ENCODE data around the gene ALDH1B1. TPM values are rescaled to one million over a fixed set of nuclear protein-coding genes. Genes with fewer than 3 reads are reported as not detected.

ALDH1B1 gene
- polyA plus RNA-seq, 1 of the 3 experiments (the other 2 are of a cell fraction): 16.5 TPM

DNA sequence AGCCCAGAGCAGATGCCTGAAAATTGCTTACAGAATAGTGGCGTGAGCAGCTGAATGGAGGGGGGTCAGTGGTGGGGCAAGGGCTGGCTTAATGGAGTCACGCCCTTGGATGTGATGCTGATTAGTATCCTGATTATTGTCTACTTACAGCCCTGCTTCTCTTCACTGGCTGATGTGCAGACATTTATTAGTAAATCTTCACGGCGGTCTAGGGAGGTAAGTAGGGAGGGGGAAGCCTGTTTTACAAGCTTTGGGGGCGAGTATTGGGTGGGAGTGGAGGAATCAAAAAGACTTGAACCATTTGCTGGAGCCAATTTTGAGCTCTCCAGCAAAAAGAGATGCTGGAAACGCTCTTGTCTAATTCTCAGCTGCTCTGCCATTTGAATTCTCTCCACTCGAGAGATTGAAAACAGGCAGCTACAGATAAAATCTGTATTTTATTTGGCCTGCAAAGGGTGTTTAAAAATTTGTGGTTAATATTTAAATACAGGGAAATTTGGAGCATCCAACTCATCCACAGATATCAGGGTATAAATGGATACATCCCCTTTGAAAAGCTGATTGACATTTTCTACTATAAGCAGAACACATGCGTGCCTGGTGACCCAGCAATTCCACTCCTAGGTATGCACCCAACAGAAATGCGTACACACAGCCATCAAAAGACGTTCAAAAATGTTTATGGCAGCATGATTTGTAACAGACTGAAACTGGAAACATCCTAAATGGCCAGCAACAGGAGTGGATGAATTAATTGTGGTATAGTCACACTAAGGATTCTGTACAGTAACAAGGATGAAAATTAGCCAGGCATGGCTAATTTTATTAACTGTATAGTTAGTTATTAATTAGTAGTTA, 19.5 kb upstream of the ALDH1B1 start:
- Histone ChIP-seq H3K4me1 (ENCODE audit: control insufficient read depth in 1 of 2, insufficient read depth in 2 of 2, low read depth in 1 of 2, low read length in 1 of 2) (peaks cover 0 to 31% of the 10 kb centered on the region in 2 experiments; a peak in 2 of 4 replicates), H3K79me2 (ENCODE audit: insufficient read depth) (no peaks in the 10 kb centered on the region), H3K9me2 (no peaks in the 10 kb centered on the region), H3K4me2 (no peak overlapping the region), H3K36me3 (replicated peaks in 1 of 2; ENCODE audit: control insufficient read depth in 1 of 2, insufficient read depth in 2 of 2, low read length in 1 of 2) (no peaks in the 10 kb centered on the region), H3K27ac (ENCODE audit: low read depth in 2 of 2, low read length in 1 of 2) (peak overlapping the region in 1 of 2 experiments; percentile 97; a peak in 2 of 4 replicates), H3F3A (replicated peaks; ENCODE audit: insufficient read depth) (no peaks in the 10 kb centered on the region), H3K9me3 (no peaks in the 10 kb centered on the region), H3K27me3 (ENCODE audit: insufficient read depth) (peaks cover 14% of the 10 kb centered on the region; the same call in 1 of the 2 replicates), H4K20me1 (ENCODE audit: insufficient read depth) (no peaks in the 10 kb centered on the region), H3K9ac (no peak overlapping the region), H3K4me3 (ENCODE audit: low read depth in 2 of 2, low read length in 1 of 2) (no peak overlapping the region; a peak in 1 of 4 replicates), H2AFZ (ENCODE audit: low read depth) (no peak overlapping the region)
- ChIA-PET POLR2A (interaction anchor here (0.7 to 1.5 kb wide), 6 partner anchors 28 to 460 kb away, joined by 3 to 4 read pairs (median 3); no protein-coding TSS in a partner anchor), CTCF (interaction anchor here (0.7 to 5.3 kb wide), 14 partner anchors 9 to 460 kb away, joined by 3 to 47 read pairs (median 6); partner anchors contain the start of gene ALDH1B1)
- WGBS (ENCODE audit: low lambda C conversion rate): 35% methylated on average over 10 of the region's 10 CpGs
- TF ChIP-seq EP300 (IDR thresholded peaks at IDR 0.05; ENCODE audit: borderline replicate concordance in 1 of 2, low read depth in 1 of 2, low read length in 1 of 2) (peak in 1 of 2 experiments; percentile 82; a peak in 2 of 4 replicates), TEAD4 (IDR thresholded peaks at IDR 0.05; ENCODE audit: borderline replicate concordance, insufficient read depth) (no peak), NFIC (IDR thresholded peaks at IDR 0.05; ENCODE audit: borderline replicate concordance) (no peak), RCOR1 (IDR thresholded peaks at IDR 0.05; ENCODE audit: low read length) (peak; percentile 74), CHD2 (IDR thresholded peaks at IDR 0.05; ENCODE audit: low read length, partially characterized antibody) (peak; percentile 63), GATA2 (CRISPR knock-in tag; IDR thresholded peaks at IDR 0.05) (peak; percentile 86), MXI1 (IDR thresholded peaks at IDR 0.05; ENCODE audit: low read depth, low read length) (peak; percentile 16; the same call in 1 of the 2 replicates)
- TF ChIP-seq, protein P1, sequence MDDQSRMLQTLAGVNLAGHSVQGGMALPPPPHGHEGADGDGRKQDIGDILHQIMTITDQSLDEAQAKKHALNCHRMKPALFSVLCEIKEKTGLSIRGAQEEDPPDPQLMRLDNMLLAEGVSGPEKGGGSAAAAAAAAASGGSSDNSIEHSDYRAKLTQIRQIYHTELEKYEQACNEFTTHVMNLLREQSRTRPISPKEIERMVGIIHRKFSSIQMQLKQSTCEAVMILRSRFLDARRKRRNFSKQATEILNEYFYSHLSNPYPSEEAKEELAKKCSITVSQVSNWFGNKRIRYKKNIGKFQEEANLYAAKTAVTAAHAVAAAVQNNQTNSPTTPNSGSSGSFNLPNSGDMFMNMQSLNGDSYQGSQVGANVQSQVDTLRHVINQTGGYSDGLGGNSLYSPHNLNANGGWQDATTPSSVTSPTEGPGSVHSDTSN (IDR thresholded peaks at IDR 0.05): 0 out of 2 replicates have a peak, but pooled peaks have one; percentile 3
- peak; percentile 86 for DNase-seq

GRCh38 chr9:38373679-38374078, 18.8 kb upstream of the ALDH1B1 start:
- DNase-seq: no peak
- TF ChIP-seq MEF2A (IDR thresholded peaks at IDR 0.05; ENCODE audit: borderline replicate concordance, low read depth) (no peak), EP300 (IDR thresholded peaks at IDR 0.05; ENCODE audit: borderline replicate concordance in 1 of 2, low read depth in 1 of 2, low read length in 1 of 2) (no peak), TAF1 (IDR thresholded peaks at IDR 0.05; ENCODE audit: borderline replicate concordance, low read depth, low read length) (no peak), ELF1 (IDR thresholded peaks at IDR 0.05) (no peak), FOXM1 (IDR thresholded peaks at IDR 0.05; ENCODE audit: low read depth) (no peak), JUND (IDR thresholded peaks at IDR 0.05) (no peak), NFIC (IDR thresholded peaks at IDR 0.05; ENCODE audit: borderline replicate concordance) (no peak), NRF1 (IDR thresholded peaks at IDR 0.05; ENCODE audit: low read depth, low read length) (no peak), GATA2 (CRISPR knock-in tag; IDR thresholded peaks at IDR 0.05) (no peak), RCOR1 (IDR thresholded peaks at IDR 0.05; ENCODE audit: low read length) (no peak), EZH2phosphoT487 (IDR thresholded peaks at IDR 0.05; ENCODE audit: borderline replicate concordance, low read depth) (no peak), TEAD4 (IDR thresholded peaks at IDR 0.05; ENCODE audit: borderline replicate concordance, insufficient read depth) (no peak), YY1 (IDR thresholded peaks at IDR 0.05; ENCODE audit: low read depth) (no peak), TCF12 (IDR thresholded peaks at IDR 0.05) (no peak), FOXJ3 (CRISPR knock-in tag; IDR thresholded peaks at IDR 0.05) (no peak), ZBTB33 (IDR thresholded peaks at IDR 0.05; ENCODE audit: borderline replicate concordance, low read depth) (no peak), FOSL2 (IDR thresholded peaks at IDR 0.05; ENCODE audit: borderline replicate concordance, low read depth) (no peak), CHD2 (IDR thresholded peaks at IDR 0.05; ENCODE audit: low read length, partially characterized antibody) (no peak)
- TF ChIP-seq, protein P2, sequence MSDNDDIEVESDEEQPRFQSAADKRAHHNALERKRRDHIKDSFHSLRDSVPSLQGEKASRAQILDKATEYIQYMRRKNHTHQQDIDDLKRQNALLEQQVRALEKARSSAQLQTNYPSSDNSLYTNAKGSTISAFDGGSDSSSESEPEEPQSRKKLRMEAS (IDR thresholded peaks at IDR 0.05; ENCODE audit: low read depth): no peak
- Histone ChIP-seq H3K4me3 (ENCODE audit: low read depth in 2 of 2, low read length in 1 of 2) (no peak overlapping the region), H3K36me3 (replicated peaks in 1 of 2; ENCODE audit: control insufficient read depth in 1 of 2, insufficient read depth in 2 of 2, low read length in 1 of 2) (no peaks in the 10 kb centered on the region), H3K9ac (no peak overlapping the region), H3K4me2 (no peak overlapping the region), H3K27ac (ENCODE audit: low read depth in 2 of 2, low read length in 1 of 2) (peak overlapping the region in 1 of 2 experiments; percentile 97; a peak in 2 of 4 replicates), H3K4me1 (ENCODE audit: control insufficient read depth in 1 of 2, insufficient read depth in 2 of 2, low read depth in 1 of 2, low read length in 1 of 2) (peaks cover 0 to 31% of the 10 kb centered on the region in 2 experiments; a peak in 2 of 4 replicates), H3K9me2 (no peaks in the 10 kb centered on the region), H3K27me3 (ENCODE audit: insufficient read depth) (peaks cover 14% of the 10 kb centered on the region; the same call in 1 of the 2 replicates), H3F3A (replicated peaks; ENCODE audit: insufficient read depth) (no peaks in the 10 kb centered on the region), H2AFZ (ENCODE audit: low read depth) (no peak overlapping the region), H3K79me2 (ENCODE audit: insufficient read depth) (no peaks in the 10 kb centered on the region), H4K20me1 (ENCODE audit: insufficient read depth) (no peaks in the 10 kb centered on the region), H3K9me3 (no peaks in the 10 kb centered on the region)
- ChIA-PET POLR2A (interaction anchor here (1.5 kb wide), 1 partner anchor 437 kb away, joined by 3 read pairs; no protein-coding TSS in a partner anchor), CTCF (interaction anchor here (0.9 to 5.3 kb wide), 9 partner anchors 10 to 285 kb away, joined by 3 to 47 read pairs (median 8); no protein-coding TSS in a partner anchor)
- 44% methylated on average over 3 of the region's 3 CpGs for WGBS (ENCODE audit: low lambda C conversion rate)
